Measurements from ENCODE around the gene DDRGK1. TPM values are rescaled to one million over a fixed set of nuclear protein-coding genes. Genes with fewer than 3 reads are reported as not detected.

The DDRGK1 gene
- total and polyA plus RNA-seq, 2 of the 8 experiments (the other 6 are each of a cell fraction or from before 2014, with no cell fraction given): 29.4 to 42.0 TPM

DNA sequence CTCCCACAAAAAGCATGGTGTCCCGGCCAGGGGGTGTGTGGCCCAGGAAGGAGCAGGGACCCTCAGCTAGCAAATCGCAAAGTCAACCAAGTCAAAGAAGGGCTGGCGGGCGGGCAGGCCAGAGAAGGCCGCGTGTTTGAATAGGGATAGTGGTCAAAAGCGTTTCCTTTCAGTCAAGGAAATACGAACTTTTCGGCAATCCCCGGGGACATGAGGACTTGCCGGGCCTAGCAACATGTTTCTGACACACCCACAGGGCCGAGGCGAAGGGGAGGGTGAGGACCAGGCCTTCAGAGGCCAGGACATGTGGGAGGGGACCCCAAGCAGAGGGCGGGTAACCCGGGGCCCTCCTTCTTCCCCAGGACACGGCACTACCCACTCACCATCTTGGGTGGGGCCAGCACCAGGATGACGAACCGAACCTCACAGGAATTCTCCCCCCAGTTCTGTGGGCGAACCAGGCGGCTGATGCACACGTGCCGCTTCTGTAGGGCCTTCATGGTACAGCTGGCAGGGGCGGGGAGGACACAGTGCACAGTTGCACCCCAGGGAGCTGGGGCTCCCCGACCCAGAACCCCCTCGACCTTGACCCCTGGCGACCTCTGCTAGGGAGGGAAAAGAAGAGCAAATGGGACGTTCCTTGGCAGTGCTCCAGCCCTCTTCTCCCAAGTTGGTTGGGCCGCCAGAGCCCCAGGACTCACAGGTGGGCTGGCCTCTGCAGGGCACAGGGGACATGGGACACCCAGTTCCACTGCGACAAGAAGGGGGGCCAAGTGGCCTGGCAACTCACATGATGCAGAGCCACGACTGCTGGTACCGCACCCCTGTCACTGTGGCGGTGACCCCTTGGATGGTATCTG lies 28.9 kb upstream of the DDRGK1 start:
- no peak overlapping the region for H3K27ac ChIP-seq (ENCODE audit: low read depth, low read length)
- no peaks in the 10 kb centered on the region for H3K9me3 ChIP-seq (ENCODE audit: insufficient read depth in 2 of 2, low read depth in 1 of 2, low read length in 1 of 2)
- H4K20me1 ChIP-seq (replicated peaks in 1 of 2; ENCODE audit: control insufficient read depth in 1 of 2, insufficient read depth in 2 of 2, low read length in 2 of 2): peaks cover 0 to 4% of the 10 kb centered on the region in 2 experiments
- H3K79me2 ChIP-seq (ENCODE audit: control insufficient read depth in 1 of 2, insufficient read depth in 2 of 2, low read length in 2 of 2): no peaks in the 10 kb centered on the region
- no peak overlapping the region for H2BK5ac ChIP-seq (ENCODE audit: low read depth, low read length)
- H3K18ac ChIP-seq (ENCODE audit: extremely low read depth, low read length): no peak overlapping the region
- H3K27me3 ChIP-seq (replicated peaks in 1 of 4; ENCODE audit: control insufficient read depth in 3 of 4, extremely low read depth in 1 of 4, insufficient read depth in 3 of 4, low read length in 3 of 4): peaks cover 6 to 18% (median 17%) of the 10 kb centered on the region in 4 experiments
- no peak overlapping the region for H3K4ac ChIP-seq (replicated peaks; ENCODE audit: insufficient read length, low read depth, low read length)
- H2BK20ac ChIP-seq (ENCODE audit: low read length): no peak overlapping the region
- no peak overlapping the region for H3K56ac ChIP-seq (replicated peaks; ENCODE audit: insufficient read length, low read depth, low read length)
- DNase-seq (ENCODE audit: low read depth in 1 of 2, low spot score in 2 of 2): no peak
- no peak overlapping the region for H2BK120ac ChIP-seq (replicated peaks; ENCODE audit: low read depth, low read length)
- 93% methylated on average over 30 of the region's 32 CpGs; no CpG with 5 or more reads in 1 of the 2 experiments for WGBS, 2 experiments (ENCODE audit: extremely low coverage in 1 of 2, insufficient coverage in 1 of 2, insufficient read length in 1 of 2, insufficient replicate concordance in 2 of 2, low coverage in 1 of 2, low lambda C conversion rate in 2 of 2, missing lambda C conversion rate in 1 of 2)
- FAIRE-seq: no peak
- no peak overlapping the region for H3K4me2 ChIP-seq (ENCODE audit: insufficient read depth in 1 of 2, low read depth in 2 of 2, low read length in 2 of 2)
- H3K4me1 ChIP-seq (replicated peaks in 1 of 4; ENCODE audit: control insufficient read depth in 3 of 4, insufficient read depth in 4 of 4, low read length in 3 of 4): peaks cover 0 to 9% (median 4%) of the 10 kb centered on the region in 4 experiments; a peak in 6 of 7 replicates
- no peak overlapping the region for H3K4me3 ChIP-seq (ENCODE audit: extremely low read depth in 1 of 4, insufficient read depth in 2 of 4, low read depth in 3 of 4, low read length in 4 of 4)
- H3K36me3 ChIP-seq (ENCODE audit: control insufficient read depth in 2 of 4, insufficient read depth in 4 of 4, low read length in 3 of 4): peaks cover 0 to 8% (median under 1%) of the 10 kb centered on the region in 4 experiments; a peak in 2 of 8 replicates
- no peak overlapping the region for H4K91ac ChIP-seq (replicated peaks; ENCODE audit: insufficient read length, low read length)
- H2BK15ac ChIP-seq (ENCODE audit: low read length): no peak overlapping the region
- no peak overlapping the region for H3K14ac ChIP-seq (ENCODE audit: insufficient read length)
- no peak overlapping the region for H2AK5ac ChIP-seq (ENCODE audit: low read depth, low read length)
- ChIA-PET POLR2A (ENCODE audit: partially characterized antibody) (no interaction called here), CTCF (ENCODE audit: partially characterized antibody) (interaction anchor here (0.6 to 2.0 kb wide), 5 partner anchors 16 to 118 kb away, joined by 3 to 5 read pairs (median 4); no protein-coding TSS in a partner anchor)
- no peak overlapping the region for H3K23ac ChIP-seq (ENCODE audit: insufficient read length)
- no peak overlapping the region for H3K9ac ChIP-seq (replicated peaks in 1 of 4; ENCODE audit: extremely low read depth in 1 of 4, low read depth in 3 of 4, low read length in 3 of 4)
- no peak overlapping the region for H2AFZ ChIP-seq (ENCODE audit: low read length)
- no peak overlapping the region for H4K5ac ChIP-seq (ENCODE audit: insufficient read length, low read depth, low read length)
- H4K8ac ChIP-seq (ENCODE audit: extremely low read depth, insufficient read depth, low read length): no peak overlapping the region
- H3K23me2 ChIP-seq (ENCODE audit: low read depth, low read length): peaks cover 6% of the 10 kb centered on the region; the same call in 1 of the 2 replicates
- no peaks in the 10 kb centered on the region; the same call in 1 of the 2 replicates for H3K79me1 ChIP-seq (ENCODE audit: low read depth, low read length)
- no peak overlapping the region for H2BK12ac ChIP-seq (ENCODE audit: low read depth, low read length)
- TF ChIP-seq ZNF274 (IDR thresholded peaks at IDR 0.05; ENCODE audit: borderline replicate concordance, extremely low read depth, low read length) (no peak), SP4 (IDR thresholded peaks at IDR 0.05; ENCODE audit: low read length) (no peak), SIRT6 (IDR thresholded peaks at IDR 0.05; ENCODE audit: low read length) (no peak), BCL11A (IDR thresholded peaks at IDR 0.05; ENCODE audit: low read depth in 2 of 2, low read length in 2 of 2) (no peak), POU5F1 (IDR thresholded peaks at IDR 0.05; ENCODE audit: low read depth, low read length) (no peak), CBX8 (IDR thresholded peaks at IDR 0.05; ENCODE audit: borderline replicate concordance, low read depth, low read length) (no peak), CTBP2 (IDR thresholded peaks at IDR 0.05; ENCODE audit: borderline replicate concordance, insufficient read depth, insufficient read length, low read length) (no peak), JUN (IDR thresholded peaks at IDR 0.05; ENCODE audit: low read depth, low read length) (no peak), TAF1 (IDR thresholded peaks at IDR 0.05; ENCODE audit: low read depth, low read length) (no peak), RFX5 (IDR thresholded peaks at IDR 0.05; ENCODE audit: borderline replicate concordance, low read depth, low read length) (no peak)
